Loucy (cell line): Measurements from ENCODE around the gene LRRTM4.

Experiments used
- H2AFZ ChIP-seq: fragments of 200-600 bp; sonication (generic); 2 replicates; pipeline ENCODE4 v1.6.0; 2016; ENCODE audit warnings: antibody characterized with exemption, mild to moderate bottlenecking, low read length, moderate library complexity
- H3F3A ChIP-seq: fragments of 200-600 bp; 2 replicates; pipeline ENCODE4 v1.6.0; 2016; ENCODE audit warnings: antibody characterized with exemption, low read depth, mild to moderate bottlenecking
- H3K27me3 ChIP-seq: fragments of 200-600 bp; sonication (generic); 2 replicates; pipeline ENCODE4 v1.6.1; 2014; ENCODE audit warnings: low read length, mild to moderate bottlenecking; ENCODE audit not compliant: insufficient read depth, poor library complexity, severe bottlenecking
- H3K36me3 ChIP-seq: fragments of 200-600 bp; sonication (generic); 2 replicates; pipeline ENCODE4 v1.6.1; 2016; ENCODE audit warnings: low read length; ENCODE audit not compliant: insufficient read depth
- H3K4me1 ChIP-seq: fragments of 200-600 bp; sonication (generic); 2 replicates; pipeline ENCODE4 v1.5.1; 2014; ENCODE audit warnings: low read length, mild to moderate bottlenecking; ENCODE audit not compliant: insufficient read depth, poor library complexity, severe bottlenecking
- H3K4me2 ChIP-seq: fragments of 200-600 bp; sonication (generic); 2 replicates; pipeline ENCODE4 v1.6.0; 2014; ENCODE audit warnings: antibody characterized with exemption, low read length, low read depth, mild to moderate bottlenecking; ENCODE audit not compliant: poor library complexity, severe bottlenecking
- H3K4me3 ChIP-seq: fragments of 200-600 bp; sonication (generic); 2 replicates; pipeline ENCODE4 v1.5.1; 2014; ENCODE audit warnings: low read length, mild to moderate bottlenecking, mixed read lengths; ENCODE audit not compliant: poor library complexity, severe bottlenecking
- H3K79me2 ChIP-seq: fragments of 200-600 bp; sonication (generic); 2 replicates; pipeline ENCODE4 v1.6.1; 2014; ENCODE audit warnings: low read length; ENCODE audit not compliant: insufficient read depth
- H3K9ac ChIP-seq: fragments of 200-600 bp; sonication (generic); 2 replicates; pipeline ENCODE4 v1.6.0; 2014; ENCODE audit warnings: mild to moderate bottlenecking, low read depth, low read length, moderate library complexity; ENCODE audit not compliant: poor library complexity, severe bottlenecking
- H3K9me2 ChIP-seq: fragments of 200-600 bp; sonication (generic); replicated peaks from 2 replicates; pipeline ENCODE4 v1.6.1; 2016; ENCODE audit warnings: low read depth, low read length, mixed read lengths
- H3K9me3 ChIP-seq: fragments of 200-600 bp; sonication (generic); 2 replicates; pipeline ENCODE4 v1.6.1; 2014; ENCODE audit warnings: mild to moderate bottlenecking, antibody characterized with exemption, low read length, low read depth; ENCODE audit not compliant: insufficient read depth
- H4K20me1 ChIP-seq: fragments of 200-600 bp; sonication (generic); 2 replicates; pipeline ENCODE4 v1.6.0; 2014; ENCODE audit warnings: antibody characterized with exemption, low read length, mild to moderate bottlenecking; ENCODE audit not compliant: insufficient read depth, poor library complexity, severe bottlenecking
- EZH2phosphoT487 ChIP-seq: fragments of 200-600 bp; IDR thresholded peaks from 2 replicates; pipeline ENCODE4 v1.6.1; 2018; ENCODE audit warnings: antibody characterized with exemption, mild to moderate bottlenecking, moderate library complexity, borderline replicate concordance
- TF ChIP-seq, protein P1 (sequence below): fragments of 200-600 bp; sonication (generic); conservative IDR thresholded peaks from 2 replicates; pipeline ENCODE4 v1.5.1; 2014; ENCODE audit warnings: mild to moderate bottlenecking, antibody characterized with exemption, low read length

The LRRTM4 gene

DNA sequence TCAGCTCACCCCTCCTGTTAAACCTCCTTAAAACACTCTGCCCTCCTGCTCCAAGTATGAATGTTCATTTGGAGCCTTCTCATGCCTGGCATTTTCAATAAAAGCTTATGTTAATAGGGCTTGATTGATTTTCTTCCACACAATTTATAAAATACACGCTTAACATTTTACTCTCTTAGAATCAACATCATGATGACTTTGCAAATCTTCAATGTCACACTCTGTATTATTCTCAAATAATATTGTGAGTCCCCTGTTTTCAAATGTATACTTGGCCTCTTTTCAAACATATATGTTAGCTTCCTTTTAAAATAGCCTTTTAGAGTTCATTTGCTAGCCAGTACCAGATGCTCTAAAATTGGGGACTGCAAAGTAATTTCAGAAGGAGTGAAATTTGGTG, 520.3 kb downstream of the LRRTM4 start:
- H3K4me1 ChIP-seq, result no peaks in the 10 kb centered on the region
- no peaks in the 10 kb centered on the region for H3K36me3 ChIP-seq
- no peaks in the 10 kb centered on the region for H3K9me2 ChIP-seq
- no peak for TF ChIP-seq EZH2phosphoT487
- TF ChIP-seq, protein P1, sequence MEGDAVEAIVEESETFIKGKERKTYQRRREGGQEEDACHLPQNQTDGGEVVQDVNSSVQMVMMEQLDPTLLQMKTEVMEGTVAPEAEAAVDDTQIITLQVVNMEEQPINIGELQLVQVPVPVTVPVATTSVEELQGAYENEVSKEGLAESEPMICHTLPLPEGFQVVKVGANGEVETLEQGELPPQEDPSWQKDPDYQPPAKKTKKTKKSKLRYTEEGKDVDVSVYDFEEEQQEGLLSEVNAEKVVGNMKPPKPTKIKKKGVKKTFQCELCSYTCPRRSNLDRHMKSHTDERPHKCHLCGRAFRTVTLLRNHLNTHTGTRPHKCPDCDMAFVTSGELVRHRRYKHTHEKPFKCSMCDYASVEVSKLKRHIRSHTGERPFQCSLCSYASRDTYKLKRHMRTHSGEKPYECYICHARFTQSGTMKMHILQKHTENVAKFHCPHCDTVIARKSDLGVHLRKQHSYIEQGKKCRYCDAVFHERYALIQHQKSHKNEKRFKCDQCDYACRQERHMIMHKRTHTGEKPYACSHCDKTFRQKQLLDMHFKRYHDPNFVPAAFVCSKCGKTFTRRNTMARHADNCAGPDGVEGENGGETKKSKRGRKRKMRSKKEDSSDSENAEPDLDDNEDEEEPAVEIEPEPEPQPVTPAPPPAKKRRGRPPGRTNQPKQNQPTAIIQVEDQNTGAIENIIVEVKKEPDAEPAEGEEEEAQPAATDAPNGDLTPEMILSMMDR, result no peak
- H3K4me3 ChIP-seq, result no peak overlapping the region
- no peak overlapping the region for H3K9ac ChIP-seq
- H4K20me1 ChIP-seq, result no peaks in the 10 kb centered on the region
- H3K9me3 ChIP-seq, result no peaks in the 10 kb centered on the region
- no peaks in the 10 kb centered on the region for H3F3A ChIP-seq
- H3K79me2 ChIP-seq, result no peaks in the 10 kb centered on the region
- H3K4me2 ChIP-seq, result no peak overlapping the region
- H3K27me3 ChIP-seq, result no peaks in the 10 kb centered on the region
- no peak overlapping the region for H2AFZ ChIP-seq

DNA sequence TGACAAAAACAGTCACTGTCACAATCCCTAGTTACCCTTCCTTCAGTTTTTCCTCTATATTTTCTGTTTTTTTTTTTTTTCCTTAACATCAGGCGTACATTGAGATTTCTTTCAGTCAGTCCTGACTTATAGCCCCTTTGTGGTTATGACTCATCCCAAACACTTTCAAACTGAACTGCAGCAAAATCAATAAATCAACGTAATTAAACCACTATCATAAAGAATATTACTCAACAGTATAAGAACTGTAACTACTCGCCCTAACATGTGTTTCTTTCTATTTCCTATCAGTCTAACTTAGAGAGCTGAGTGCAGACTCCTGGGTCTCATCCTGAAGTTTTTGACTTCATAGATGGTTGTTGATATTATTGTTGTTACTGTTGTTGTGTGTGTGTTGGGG, 523.5 kb downstream of the LRRTM4 start:
- TF ChIP-seq EZH2phosphoT487, result no peak
- TF ChIP-seq, protein P1, result no peak
- H3K4me2 ChIP-seq, result no peak overlapping the region
- H4K20me1 ChIP-seq, result no peaks in the 10 kb centered on the region
- H3F3A ChIP-seq, result no peaks in the 10 kb centered on the region
- H3K79me2 ChIP-seq, result no peaks in the 10 kb centered on the region
- H2AFZ ChIP-seq, result no peak overlapping the region
- H3K4me1 ChIP-seq, result no peaks in the 10 kb centered on the region
- no peaks in the 10 kb centered on the region for H3K9me2 ChIP-seq
- H3K9me3 ChIP-seq, result no peaks in the 10 kb centered on the region
- no peaks in the 10 kb centered on the region for H3K27me3 ChIP-seq
- H3K36me3 ChIP-seq, result no peaks in the 10 kb centered on the region
- no peak overlapping the region for H3K4me3 ChIP-seq
- H3K9ac ChIP-seq, result no peak overlapping the region

DNA sequence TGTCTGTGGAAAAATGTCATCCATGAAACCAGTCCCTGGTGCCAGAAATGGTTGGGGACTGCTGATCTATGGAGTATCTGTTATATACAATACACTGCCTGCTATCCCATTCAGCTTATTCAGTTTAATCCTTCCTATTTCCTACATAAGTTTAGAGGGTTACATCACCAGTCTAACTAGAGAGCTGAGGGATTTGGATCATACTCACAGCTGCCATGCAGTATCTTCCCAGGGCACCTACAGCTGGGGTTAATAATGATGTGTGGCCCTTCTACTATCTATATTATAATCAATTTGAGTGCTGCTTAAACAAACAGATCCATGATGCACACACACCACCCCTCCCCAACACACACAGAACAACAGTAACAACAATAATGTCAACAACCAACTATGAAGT, 524.0 kb downstream of the LRRTM4 start:
- no peaks in the 10 kb centered on the region for H3K79me2 ChIP-seq
- H3K36me3 ChIP-seq, result no peaks in the 10 kb centered on the region
- no peak overlapping the region for H3K4me3 ChIP-seq
- no peaks in the 10 kb centered on the region for H3K27me3 ChIP-seq
- H3K4me1 ChIP-seq, result no peaks in the 10 kb centered on the region
- no peaks in the 10 kb centered on the region for H3K9me2 ChIP-seq
- H3K4me2 ChIP-seq, result no peak overlapping the region
- no peaks in the 10 kb centered on the region for H3F3A ChIP-seq
- H3K9me3 ChIP-seq, result no peaks in the 10 kb centered on the region
- no peaks in the 10 kb centered on the region for H4K20me1 ChIP-seq
- no peak overlapping the region for H2AFZ ChIP-seq
- H3K9ac ChIP-seq, result no peak overlapping the region
- TF ChIP-seq, protein P1, result no peak
- no peak for TF ChIP-seq EZH2phosphoT487
